T-helper 22 cell (primary cell): ENCODE results near the gene PPP1R36.
"Not testable (repeated sequence)": the region's sequence is repeated elsewhere in the genome, so short reads cannot be mapped to it uniquely, and the experiment has no call there.

Experiments
- DNase-seq: peaks from one replicate; pipeline ENCODE4 v3.0.0-alpha.2; 2020; ENCODE audit warnings: low read depth

The PPP1R36 gene

DNA sequence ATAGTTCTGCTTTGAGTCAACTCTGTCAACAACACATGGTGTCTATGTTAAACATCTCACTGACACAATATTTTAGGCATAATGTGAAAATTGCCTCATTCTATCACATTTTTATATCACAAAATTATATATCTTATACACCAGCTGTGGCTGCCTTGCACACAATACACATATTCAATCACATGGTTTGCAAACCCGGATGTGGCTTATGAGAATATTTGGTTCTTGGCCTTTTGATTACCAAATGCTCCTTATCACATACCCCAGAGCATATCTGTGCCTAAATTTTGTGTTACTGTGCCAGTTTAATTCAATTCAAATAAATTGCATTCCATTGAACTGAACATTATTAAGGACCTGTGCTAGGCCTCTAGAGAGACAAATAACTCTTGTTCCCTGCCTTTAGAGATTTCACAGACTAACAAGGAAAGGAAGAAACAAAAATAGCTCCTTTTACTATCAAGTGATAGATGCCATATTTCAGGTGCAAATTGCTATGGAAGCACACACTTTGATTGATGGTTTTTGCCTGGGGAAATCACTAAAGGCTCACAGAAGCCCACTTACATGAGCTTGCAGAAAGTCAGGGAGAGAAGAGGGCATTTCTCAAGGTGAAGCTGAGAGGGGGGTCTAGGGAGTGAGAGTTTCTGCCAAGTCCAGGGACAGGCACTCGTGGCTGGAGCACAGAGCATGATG, 63.4 kb downstream of the PPP1R36 start:
- no peak for DNase-seq

- DNase-seq: no peak
Observed at GRCh38 chr14:64614166-64614565, 64.4 kb downstream of the PPP1R36 start.

DNA sequence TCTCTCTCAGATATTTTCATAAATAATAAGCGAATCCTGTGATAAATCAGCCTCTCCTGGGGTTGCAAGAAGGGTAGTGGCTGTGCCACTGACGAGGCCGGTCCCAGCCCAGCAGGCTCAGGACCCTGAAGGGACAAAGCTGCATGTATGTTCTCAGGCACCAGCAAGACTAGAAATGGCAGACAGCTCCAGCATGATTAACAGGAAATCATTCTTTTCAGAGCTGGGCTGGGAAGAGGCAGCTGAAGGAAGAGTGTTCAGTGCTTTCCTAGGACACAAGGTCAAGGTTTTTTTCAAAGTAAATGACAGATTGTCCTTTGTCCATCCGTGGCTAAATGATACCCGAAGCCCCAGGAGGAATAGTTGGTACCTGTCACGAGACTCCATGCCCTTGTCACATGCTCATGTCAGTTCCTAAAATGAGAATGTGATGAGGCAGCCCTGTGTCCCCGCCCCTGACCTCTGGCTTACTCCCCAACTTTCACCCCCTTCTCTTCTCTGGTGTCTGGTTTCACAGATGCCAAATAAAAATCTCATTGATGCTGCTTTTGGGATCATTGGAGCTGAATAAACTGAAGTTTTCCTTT, 65.1 kb downstream of the PPP1R36 start:
- DNase-seq: no peak

DNA sequence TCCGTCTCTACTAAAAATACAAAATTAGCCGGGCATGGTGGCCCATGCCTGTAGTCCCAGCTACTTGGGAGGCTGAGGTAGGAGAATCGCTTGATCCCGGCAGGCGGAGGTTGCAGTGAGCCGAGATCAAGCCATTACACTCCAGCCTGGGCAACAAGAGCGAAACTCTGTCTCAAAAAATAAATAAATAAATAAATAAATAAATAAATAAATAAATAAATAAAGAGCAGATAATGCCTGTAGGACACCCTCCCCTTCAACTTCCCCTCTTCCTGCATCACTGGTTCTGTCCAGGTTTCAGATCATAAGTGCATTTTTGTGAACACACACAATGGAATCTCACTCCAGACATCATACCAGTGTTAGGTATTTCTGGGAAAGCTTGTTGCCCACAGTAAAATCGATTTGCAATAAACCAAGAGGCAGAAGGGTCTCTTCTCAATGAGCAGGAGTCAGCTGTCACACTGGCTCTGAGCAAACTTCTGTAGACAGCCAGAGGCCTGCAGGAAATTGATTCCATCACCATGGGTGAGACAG, 68.2 kb downstream of the PPP1R36 start:
- DNase-seq: not testable (repeated sequence)

DNA sequence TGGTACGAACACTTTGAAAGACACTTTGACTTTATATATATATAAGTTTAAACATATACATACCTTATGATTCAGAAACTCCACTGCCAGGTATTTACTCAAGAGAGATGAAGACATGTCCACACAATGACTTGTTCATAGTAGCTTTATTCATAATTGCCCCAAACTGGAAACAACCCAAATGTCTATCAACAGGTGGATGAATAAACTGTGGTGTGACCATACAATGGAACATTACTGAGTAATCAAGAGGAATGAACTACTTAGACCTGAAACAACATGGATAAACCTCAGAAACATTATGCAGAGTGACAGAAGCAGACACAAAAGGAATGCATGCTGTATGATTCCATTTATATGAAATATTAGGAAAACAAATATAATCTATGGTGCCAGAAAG, 71.1 kb downstream of the PPP1R36 start:
- DNase-seq: no peak

- no peak for DNase-seq
Observed at GRCh38 chr14:64623554-64624165, 73.9 kb downstream of the PPP1R36 start.

- no peak for DNase-seq
Observed at GRCh38 chr14:64625386-64626232, 75.8 kb downstream of the PPP1R36 start.

- DNase-seq: no peak
Observed at GRCh38 chr14:64628940-64629408, 79.2 kb downstream of the PPP1R36 start.

- no peak for DNase-seq
Observed at GRCh38 chr14:64630778-64631177, 81.0 kb downstream of the PPP1R36 start.

GRCh38 chr14:64631222-64631621, 81.5 kb downstream of the PPP1R36 start:
- DNase-seq: not testable (repeated sequence)

DNA sequence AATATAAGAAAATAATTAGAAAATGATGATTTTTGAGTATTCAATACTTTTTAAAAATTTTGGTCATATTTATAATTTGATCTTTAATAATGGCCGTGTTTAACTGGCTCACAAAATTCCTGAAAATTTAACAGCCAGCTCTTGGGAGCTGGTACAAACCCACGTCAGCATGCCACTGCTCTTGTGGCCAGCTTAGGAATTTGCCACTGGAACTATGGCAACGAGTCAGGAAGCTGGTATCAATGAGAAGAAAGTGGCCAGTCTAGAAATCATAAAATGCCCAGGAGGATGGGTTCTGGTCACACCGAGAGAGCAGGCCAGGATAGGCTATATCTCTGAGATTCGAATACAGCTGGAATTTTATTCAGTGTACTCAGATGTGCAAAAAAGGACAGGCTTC, 82.3 kb downstream of the PPP1R36 start:
- DNase-seq: no peak

DNA sequence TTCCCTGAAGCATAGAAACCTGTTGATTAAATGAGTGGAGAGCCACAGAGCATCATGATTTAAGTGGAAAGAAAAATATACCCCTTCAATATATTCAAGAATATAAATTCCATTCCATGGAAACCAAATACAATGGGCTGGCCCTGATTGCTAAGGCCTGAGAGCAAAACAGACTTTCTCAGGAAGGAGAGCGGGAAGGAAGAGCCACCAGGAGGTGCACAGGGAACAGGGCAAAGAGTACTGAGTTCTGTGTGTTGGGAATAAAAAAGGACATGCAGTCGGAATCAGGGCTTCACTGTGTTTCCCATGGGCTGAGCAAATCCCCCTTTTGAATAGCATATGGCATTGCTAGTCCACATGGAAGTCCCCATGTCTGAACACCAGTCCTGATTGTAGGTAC, 84.8 kb downstream of the PPP1R36 start:
- no peak for DNase-seq

DNA sequence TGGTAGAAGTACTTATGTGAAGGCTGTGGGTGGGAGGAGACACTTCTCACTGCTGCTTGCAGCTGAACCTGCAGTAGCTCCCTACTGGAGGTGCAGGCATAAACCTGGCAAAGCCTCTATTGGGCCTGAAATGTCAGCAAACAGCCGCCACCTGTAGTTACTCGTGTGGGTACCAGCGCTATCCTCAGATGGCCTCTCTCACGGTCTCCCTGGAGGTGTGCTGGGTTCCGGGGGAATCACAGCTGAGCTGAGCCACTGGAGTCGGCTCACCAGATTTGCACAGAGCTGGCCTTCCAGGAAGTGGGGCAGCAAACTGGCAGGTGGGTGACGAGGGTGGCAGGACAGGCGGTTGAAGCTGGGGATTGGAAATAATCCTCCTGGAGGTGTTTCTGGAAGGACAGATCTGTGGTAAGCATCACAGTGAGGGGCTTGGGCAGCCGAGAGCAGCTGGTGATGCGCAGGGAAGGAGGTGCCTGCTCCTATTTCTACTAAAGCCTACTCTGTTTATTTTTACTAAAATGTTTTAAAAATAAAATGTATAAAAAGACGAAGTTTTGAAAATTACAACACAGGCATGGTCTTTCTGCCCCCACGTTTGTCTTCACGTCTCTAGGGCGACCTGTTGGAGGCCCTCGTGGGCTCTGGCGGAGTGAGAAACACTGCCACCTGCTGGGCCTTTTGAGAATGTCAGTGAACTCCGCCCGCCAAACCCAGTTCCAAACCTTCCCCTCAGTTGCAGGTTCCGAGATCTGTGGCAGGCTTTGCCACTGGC, 86.6 kb downstream of the PPP1R36 start:
- peak; percentile 32 for DNase-seq

GRCh38 chr14:64636980-64637429, 87.2 kb downstream of the PPP1R36 start:
- DNase-seq: no peak

DNA sequence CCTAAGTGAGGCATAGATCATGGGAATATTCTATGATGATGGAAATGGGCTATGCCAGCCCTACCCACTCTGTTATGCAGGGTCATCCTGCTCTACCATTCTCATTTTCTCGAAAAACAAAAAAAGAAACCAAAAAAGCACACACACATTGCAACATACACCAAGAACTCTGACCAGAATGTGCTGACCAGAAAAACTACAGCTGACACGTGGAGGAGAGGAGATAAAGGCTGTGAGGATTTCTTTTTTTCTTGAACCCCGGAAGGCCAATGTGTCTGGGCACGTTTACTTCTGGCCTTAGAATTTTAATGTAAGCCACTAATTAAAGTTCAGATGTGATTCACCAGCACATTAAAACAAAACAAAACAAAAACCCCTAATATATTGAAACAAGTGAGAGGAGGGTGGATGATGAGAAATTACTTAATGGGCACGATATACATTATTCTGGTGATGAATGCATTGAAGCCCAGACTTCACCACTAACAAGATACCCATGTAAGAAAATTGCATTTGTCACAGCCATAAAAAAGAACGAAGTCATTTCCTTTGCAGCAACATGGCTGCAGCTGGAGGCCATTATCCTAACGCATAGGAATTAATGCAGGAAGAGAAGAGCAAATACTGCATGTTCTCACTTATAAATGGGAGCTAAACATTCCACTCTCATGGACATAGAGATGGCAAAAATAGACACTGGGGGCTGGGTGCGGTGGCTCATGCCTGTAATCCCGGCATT, 88.1 kb downstream of the PPP1R36 start:
- DNase-seq: no peak

- no peak for DNase-seq
Observed at GRCh38 chr14:64638625-64639024, 88.9 kb downstream of the PPP1R36 start.
